SK-N-SH (cell line): ENCODE results near the gene CKAP2L.

Experiments
- EZH2phosphoT487 ChIP-seq: fragments of 200-600 bp; sonication (generic); IDR thresholded peaks from 2 replicates; pipeline ENCODE4 v1.6.1; 2017; ENCODE audit warnings: low read depth, mixed run types, mild to moderate bottlenecking, antibody characterized with exemption, moderate library complexity, borderline replicate concordance
- TEAD4 ChIP-seq: IDR thresholded peaks from 2 replicates; pipeline ENCODE4 v1.4.0; 2012; ENCODE audit warnings: mild to moderate bottlenecking, borderline replicate concordance; ENCODE audit not compliant: insufficient read depth
- TF ChIP-seq, protein P1 (sequence below): fragments of 200-600 bp; sonication (generic); IDR thresholded peaks from 2 replicates; pipeline ENCODE4 v1.6.1; 2017; ENCODE audit warnings: antibody characterized with exemption, mild to moderate bottlenecking, moderate library complexity
- TF ChIP-seq, protein P2 (sequence below): IDR thresholded peaks from 2 replicates; pipeline ENCODE4 v1.6.1; 2012; ENCODE audit warnings: mild to moderate bottlenecking, low read depth, low read length, moderate library complexity

DNA sequence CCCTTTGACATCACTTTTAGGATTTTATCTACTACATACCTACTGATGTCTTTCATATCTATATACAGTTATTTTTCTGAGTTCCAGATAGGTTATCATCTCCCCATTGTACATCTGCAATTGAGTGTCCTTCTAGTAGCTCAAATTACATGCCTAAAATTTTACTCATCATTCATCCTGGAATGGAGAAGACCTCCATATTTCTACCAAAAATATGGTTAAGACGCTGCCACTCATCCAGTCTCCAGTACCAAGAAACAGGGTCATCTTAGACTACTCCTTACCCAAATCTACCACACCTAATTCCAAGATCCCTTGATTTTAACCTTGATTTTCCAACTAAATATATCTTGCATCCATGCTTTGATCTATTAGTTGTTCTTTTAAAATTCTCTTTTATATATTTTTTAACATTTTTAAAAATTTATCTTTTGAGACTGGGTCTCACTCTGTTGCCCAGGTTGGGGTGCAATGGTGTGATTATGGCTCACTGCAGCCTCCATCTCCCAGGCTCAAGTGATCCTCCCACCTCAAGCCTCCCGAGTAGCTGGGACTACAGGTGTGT lies 8.6 kb upstream of the CKAP2L start:
- TF ChIP-seq EZH2phosphoT487, result no peak
- TF ChIP-seq, protein P1, sequence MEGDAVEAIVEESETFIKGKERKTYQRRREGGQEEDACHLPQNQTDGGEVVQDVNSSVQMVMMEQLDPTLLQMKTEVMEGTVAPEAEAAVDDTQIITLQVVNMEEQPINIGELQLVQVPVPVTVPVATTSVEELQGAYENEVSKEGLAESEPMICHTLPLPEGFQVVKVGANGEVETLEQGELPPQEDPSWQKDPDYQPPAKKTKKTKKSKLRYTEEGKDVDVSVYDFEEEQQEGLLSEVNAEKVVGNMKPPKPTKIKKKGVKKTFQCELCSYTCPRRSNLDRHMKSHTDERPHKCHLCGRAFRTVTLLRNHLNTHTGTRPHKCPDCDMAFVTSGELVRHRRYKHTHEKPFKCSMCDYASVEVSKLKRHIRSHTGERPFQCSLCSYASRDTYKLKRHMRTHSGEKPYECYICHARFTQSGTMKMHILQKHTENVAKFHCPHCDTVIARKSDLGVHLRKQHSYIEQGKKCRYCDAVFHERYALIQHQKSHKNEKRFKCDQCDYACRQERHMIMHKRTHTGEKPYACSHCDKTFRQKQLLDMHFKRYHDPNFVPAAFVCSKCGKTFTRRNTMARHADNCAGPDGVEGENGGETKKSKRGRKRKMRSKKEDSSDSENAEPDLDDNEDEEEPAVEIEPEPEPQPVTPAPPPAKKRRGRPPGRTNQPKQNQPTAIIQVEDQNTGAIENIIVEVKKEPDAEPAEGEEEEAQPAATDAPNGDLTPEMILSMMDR, result no peak
- TF ChIP-seq, protein P2, sequence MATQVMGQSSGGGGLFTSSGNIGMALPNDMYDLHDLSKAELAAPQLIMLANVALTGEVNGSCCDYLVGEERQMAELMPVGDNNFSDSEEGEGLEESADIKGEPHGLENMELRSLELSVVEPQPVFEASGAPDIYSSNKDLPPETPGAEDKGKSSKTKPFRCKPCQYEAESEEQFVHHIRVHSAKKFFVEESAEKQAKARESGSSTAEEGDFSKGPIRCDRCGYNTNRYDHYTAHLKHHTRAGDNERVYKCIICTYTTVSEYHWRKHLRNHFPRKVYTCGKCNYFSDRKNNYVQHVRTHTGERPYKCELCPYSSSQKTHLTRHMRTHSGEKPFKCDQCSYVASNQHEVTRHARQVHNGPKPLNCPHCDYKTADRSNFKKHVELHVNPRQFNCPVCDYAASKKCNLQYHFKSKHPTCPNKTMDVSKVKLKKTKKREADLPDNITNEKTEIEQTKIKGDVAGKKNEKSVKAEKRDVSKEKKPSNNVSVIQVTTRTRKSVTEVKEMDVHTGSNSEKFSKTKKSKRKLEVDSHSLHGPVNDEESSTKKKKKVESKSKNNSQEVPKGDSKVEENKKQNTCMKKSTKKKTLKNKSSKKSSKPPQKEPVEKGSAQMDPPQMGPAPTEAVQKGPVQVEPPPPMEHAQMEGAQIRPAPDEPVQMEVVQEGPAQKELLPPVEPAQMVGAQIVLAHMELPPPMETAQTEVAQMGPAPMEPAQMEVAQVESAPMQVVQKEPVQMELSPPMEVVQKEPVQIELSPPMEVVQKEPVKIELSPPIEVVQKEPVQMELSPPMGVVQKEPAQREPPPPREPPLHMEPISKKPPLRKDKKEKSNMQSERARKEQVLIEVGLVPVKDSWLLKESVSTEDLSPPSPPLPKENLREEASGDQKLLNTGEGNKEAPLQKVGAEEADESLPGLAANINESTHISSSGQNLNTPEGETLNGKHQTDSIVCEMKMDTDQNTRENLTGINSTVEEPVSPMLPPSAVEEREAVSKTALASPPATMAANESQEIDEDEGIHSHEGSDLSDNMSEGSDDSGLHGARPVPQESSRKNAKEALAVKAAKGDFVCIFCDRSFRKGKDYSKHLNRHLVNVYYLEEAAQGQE, result no peak
- no peak for TF ChIP-seq TEAD4
